OCI-LY1 (cell line): Measurements from ENCODE around the gene TSEN34.
"Not testable (repeated sequence)": the region's sequence is repeated elsewhere in the genome, so short reads cannot be mapped to it uniquely, and the experiment has no call there.

Experiments used
- H2AFZ ChIP-seq: fragments of 200-600 bp; sonication (generic), shearing (Covaris generic); 2 replicates; pipeline ENCODE4 v1.6.0; 2014; ENCODE audit warnings: antibody characterized with exemption, mild to moderate bottlenecking, low read length
- H3F3A ChIP-seq: fragments of 200-600 bp; sonication (generic), shearing (Covaris generic); 2 replicates; pipeline ENCODE4 v1.6.0; 2014; ENCODE audit warnings: mild to moderate bottlenecking, antibody characterized with exemption, low read length, moderate library complexity; ENCODE audit not compliant: insufficient read depth
- H3K27ac ChIP-seq: fragments of 200-600 bp; sonication (generic); 2 replicates; pipeline ENCODE4 v1.5.1; 2014; ENCODE audit warnings: low read length, mixed run types, mild to moderate bottlenecking, low read depth; ENCODE audit not compliant: poor library complexity, severe bottlenecking
- H3K27me3 ChIP-seq: fragments of 200-600 bp; sonication (generic); 2 replicates; pipeline ENCODE4 v1.6.0; 2014; ENCODE audit warnings: antibody characterized with exemption, mild to moderate bottlenecking, low read length, moderate library complexity; ENCODE audit not compliant: insufficient read depth
- H3K36me3 ChIP-seq: fragments of 200-600 bp; sonication (generic); 2 replicates; pipeline ENCODE4 v1.6.1; 2014; ENCODE audit warnings: mild to moderate bottlenecking, antibody characterized with exemption, low read length, moderate library complexity, mixed read lengths; ENCODE audit not compliant: insufficient read depth
- H3K4me1 ChIP-seq: fragments of 200-600 bp; sonication (generic); 2 replicates; pipeline ENCODE4 v1.5.1; 2014; ENCODE audit warnings: mild to moderate bottlenecking, low read length, moderate library complexity; ENCODE audit not compliant: insufficient read depth, severe bottlenecking
- H3K4me2 ChIP-seq: fragments of 200-600 bp; sonication (generic), shearing (Covaris generic); 2 replicates; pipeline ENCODE4 v1.6.1; 2014; ENCODE audit warnings: low read length
- H3K4me3 ChIP-seq: fragments of 200-600 bp; sonication (generic); 2 replicates; pipeline ENCODE4 v1.5.1; 2014; ENCODE audit warnings: low read length, low read depth, mild to moderate bottlenecking, mixed read lengths; ENCODE audit not compliant: poor library complexity, severe bottlenecking
- H3K79me2 ChIP-seq: fragments of 200-600 bp; shearing (Covaris generic); 2 replicates; pipeline ENCODE4 v1.6.1; 2016; ENCODE audit warnings: mixed run types, low read length, mixed read lengths; ENCODE audit not compliant: insufficient read depth
- H3K9ac ChIP-seq: fragments of 200-600 bp; sonication (generic), shearing (Covaris generic); 2 replicates; pipeline ENCODE4 v1.6.1; 2014; ENCODE audit warnings: mild to moderate bottlenecking, low read length, mixed read lengths
- H3K9me2 ChIP-seq: fragments of 200-600 bp; sonication (generic), shearing (Covaris generic); 2 replicates; pipeline ENCODE4 v1.6.1; 2014; ENCODE audit warnings: low read depth, mild to moderate bottlenecking, low read length, mixed read lengths
- H3K9me3 ChIP-seq: fragments of 200-600 bp; shearing (Covaris generic); 2 replicates; pipeline ENCODE4 v1.6.1; 2014; ENCODE audit warnings: low read length, mixed read lengths
- H4K20me1 ChIP-seq: fragments of 200-600 bp; sonication (generic), shearing (Covaris generic); 2 replicates; pipeline ENCODE4 v1.6.0; 2016; ENCODE audit warnings: mild to moderate bottlenecking, low read length; ENCODE audit not compliant: insufficient read depth
- EZH2 ChIP-seq: fragments of 200-600 bp; sonication (generic), shearing (Covaris generic); IDR thresholded peaks from 2 replicates; pipeline ENCODE4 v1.8.0; 2017; ENCODE audit warnings: borderline replicate concordance, mixed run types, mild to moderate bottlenecking, antibody characterized with exemption, low read length, moderate library complexity, mixed read lengths
- TF ChIP-seq, protein P1 (sequence below): fragments of 200-600 bp; sonication (generic), shearing (Covaris generic); IDR thresholded peaks from 2 replicates; pipeline ENCODE4 v1.5.1; 2017; ENCODE audit warnings: mild to moderate bottlenecking, antibody characterized with exemption, low read length, moderate library complexity, mixed read lengths

TSEN34 gene

DNA sequence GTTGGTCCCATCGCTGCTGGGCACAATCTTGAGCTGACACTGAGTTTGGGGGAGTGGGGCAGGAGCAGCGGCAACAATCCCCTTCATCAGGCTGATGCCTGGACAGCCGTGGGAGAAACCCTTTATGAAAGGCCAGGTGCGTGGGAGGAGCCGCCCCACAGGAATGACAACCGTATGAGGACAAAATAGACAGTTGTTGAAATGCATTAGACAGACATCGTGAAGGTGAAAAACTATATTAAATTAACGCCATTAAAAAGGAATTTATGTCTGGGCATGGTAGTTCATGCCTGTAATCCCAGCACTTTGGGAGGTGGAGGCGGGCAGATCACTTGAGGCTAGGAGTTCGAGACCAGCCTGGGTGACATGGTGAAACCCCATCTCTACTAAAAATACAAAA lies 33.5 kb downstream of the TSEN34 start:
- H3K36me3 ChIP-seq, H3K4me1 ChIP-seq, H4K20me1 ChIP-seq, H3K9ac ChIP-seq, H2AFZ ChIP-seq, H3K79me2 ChIP-seq, H3K27ac ChIP-seq, H3K9me2 ChIP-seq, H3K4me2 ChIP-seq, H3K4me3 ChIP-seq, H3K9me3 ChIP-seq, H3F3A ChIP-seq, H3K27me3 ChIP-seq: not testable (repeated sequence)

GRCh38 chr19:54229146-54229545 lies 38.0 kb downstream of the TSEN34 start:
- H4K20me1 ChIP-seq: no peaks in the 10 kb centered on the region
- no peaks in the 10 kb centered on the region for H3K79me2 ChIP-seq
- no peaks in the 10 kb centered on the region; the same call in 1 of the 2 replicates for H3K36me3 ChIP-seq
- no peak overlapping the region for H3K4me2 ChIP-seq
- H3K4me1 ChIP-seq: no peaks in the 10 kb centered on the region
- peaks cover 4% of the 10 kb centered on the region; the same call in 1 of the 2 replicates for H3K9me3 ChIP-seq
- H3K27me3 ChIP-seq: no peaks in the 10 kb centered on the region; the same call in 1 of the 2 replicates
- H3K4me3 ChIP-seq: no peak overlapping the region
- H3K9ac ChIP-seq: no peak overlapping the region
- H3F3A ChIP-seq: no peaks in the 10 kb centered on the region
- no peak overlapping the region for H3K27ac ChIP-seq
- TF ChIP-seq, protein P1, sequence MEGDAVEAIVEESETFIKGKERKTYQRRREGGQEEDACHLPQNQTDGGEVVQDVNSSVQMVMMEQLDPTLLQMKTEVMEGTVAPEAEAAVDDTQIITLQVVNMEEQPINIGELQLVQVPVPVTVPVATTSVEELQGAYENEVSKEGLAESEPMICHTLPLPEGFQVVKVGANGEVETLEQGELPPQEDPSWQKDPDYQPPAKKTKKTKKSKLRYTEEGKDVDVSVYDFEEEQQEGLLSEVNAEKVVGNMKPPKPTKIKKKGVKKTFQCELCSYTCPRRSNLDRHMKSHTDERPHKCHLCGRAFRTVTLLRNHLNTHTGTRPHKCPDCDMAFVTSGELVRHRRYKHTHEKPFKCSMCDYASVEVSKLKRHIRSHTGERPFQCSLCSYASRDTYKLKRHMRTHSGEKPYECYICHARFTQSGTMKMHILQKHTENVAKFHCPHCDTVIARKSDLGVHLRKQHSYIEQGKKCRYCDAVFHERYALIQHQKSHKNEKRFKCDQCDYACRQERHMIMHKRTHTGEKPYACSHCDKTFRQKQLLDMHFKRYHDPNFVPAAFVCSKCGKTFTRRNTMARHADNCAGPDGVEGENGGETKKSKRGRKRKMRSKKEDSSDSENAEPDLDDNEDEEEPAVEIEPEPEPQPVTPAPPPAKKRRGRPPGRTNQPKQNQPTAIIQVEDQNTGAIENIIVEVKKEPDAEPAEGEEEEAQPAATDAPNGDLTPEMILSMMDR: no peak
- no peak for TF ChIP-seq EZH2
- H2AFZ ChIP-seq: no peak overlapping the region
- H3K9me2 ChIP-seq: no peaks in the 10 kb centered on the region

DNA sequence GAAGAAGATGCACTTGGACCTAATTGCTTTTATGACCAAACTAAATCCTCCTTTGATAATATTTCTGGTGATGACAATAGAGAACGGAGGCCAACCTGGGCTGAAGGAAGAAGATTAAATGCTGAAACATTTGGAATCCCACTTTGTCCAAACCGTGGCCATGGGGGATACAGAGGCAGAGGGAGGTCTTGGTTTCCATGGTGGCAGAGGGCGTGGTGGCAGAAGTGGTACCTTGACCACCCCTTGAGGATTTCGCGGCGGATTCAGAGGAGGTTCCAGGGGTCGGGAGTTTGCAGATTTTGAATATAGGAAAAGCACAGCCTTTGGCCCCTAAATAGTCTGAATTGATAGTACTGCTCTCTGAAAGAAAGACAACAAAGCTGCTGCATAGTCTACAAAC lies 38.9 kb downstream of the TSEN34 start:
- TF ChIP-seq, protein P1: no peak
- no peak for TF ChIP-seq EZH2
- H3K9ac ChIP-seq: no peak overlapping the region
- no peak overlapping the region for H3K4me2 ChIP-seq
- no peak overlapping the region for H3K27ac ChIP-seq
- H3K9me3 ChIP-seq: peaks cover 4% of the 10 kb centered on the region; the same call in 1 of the 2 replicates
- H3K79me2 ChIP-seq: no peaks in the 10 kb centered on the region
- no peak overlapping the region for H2AFZ ChIP-seq
- H4K20me1 ChIP-seq: no peaks in the 10 kb centered on the region
- H3K4me3 ChIP-seq: no peak overlapping the region
- no peaks in the 10 kb centered on the region for H3K4me1 ChIP-seq
- no peaks in the 10 kb centered on the region for H3K9me2 ChIP-seq
- no peaks in the 10 kb centered on the region for H3F3A ChIP-seq
- no peaks in the 10 kb centered on the region; the same call in 1 of the 2 replicates for H3K27me3 ChIP-seq
- H3K36me3 ChIP-seq: no peaks in the 10 kb centered on the region; the same call in 1 of the 2 replicates
